Measurements from ENCODE around the gene ZNF438.
"Not testable (repeated sequence)": the region's sequence is repeated elsewhere in the genome, so short reads cannot be mapped to it uniquely, and the experiment has no call there.

ZNF438 gene

DNA sequence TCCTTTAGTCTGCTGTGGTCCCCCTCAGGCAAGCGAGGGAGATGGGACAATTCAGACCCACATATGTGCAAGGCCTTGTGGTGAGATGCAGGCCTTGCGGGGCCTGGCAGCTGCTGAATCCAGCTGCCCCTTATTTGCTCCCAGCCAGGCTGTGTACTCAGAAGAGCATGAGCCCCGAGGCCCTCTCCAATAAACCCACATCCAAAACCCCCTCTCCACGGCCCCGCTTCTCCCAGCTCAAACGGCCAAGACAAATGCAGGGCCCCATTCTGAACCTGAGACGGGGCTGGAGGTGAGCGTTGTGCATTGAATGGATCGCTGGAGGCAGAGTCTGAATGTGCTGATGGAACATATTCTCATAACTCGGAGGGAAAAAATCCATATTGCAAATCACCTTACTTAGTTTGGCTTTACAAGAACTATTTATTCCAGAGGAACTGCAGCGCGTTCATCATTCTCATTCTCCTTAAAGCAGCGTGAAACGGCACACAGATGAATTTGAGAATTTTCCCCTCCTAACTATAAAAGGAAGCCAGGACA, 232.9 kb downstream of the ZNF438 start:
- Histone ChIP-seq H3K4me1 (no peaks in the 10 kb centered on the region), H3K9me3 (no peaks in the 10 kb centered on the region), H3K27me3 (no peaks in the 10 kb centered on the region), H3K36me3 (no peaks in the 10 kb centered on the region), H3K4me3 (ENCODE audit: low read depth, low read length) (no peak overlapping the region)
- no peak for TF ChIP-seq CTCF (IDR thresholded peaks at IDR 0.05; ENCODE audit: low read depth, low read length)
- DNase-seq: no peak

- H3K36me3 ChIP-seq; H3K4me3 ChIP-seq (ENCODE audit: low read depth, low read length); H3K4me1 ChIP-seq; H3K27me3 ChIP-seq; H3K9me3 ChIP-seq; DNase-seq: not testable (repeated sequence)
Observed at GRCh38 chr10:30795024-30795423, 236.6 kb downstream of the ZNF438 start.

Measured in BE2C (cell line).